IMR-90 (cell line): ENCODE results near the gene ARAP2. TPM values are rescaled to one million over a fixed set of nuclear protein-coding genes. Genes with fewer than 3 reads are reported as not detected.

Experiments used
- ATAC-seq: fragments of 200-7000 bp; cut with Tn5 transposase; 2 replicates; pipeline ENCODE4 v1.9.1; 2020; ENCODE audit warnings: low read depth, mild to moderate bottlenecking, moderate library complexity
- BruUV-seq: library from RNA; stranded (reverse); fragments of 400-500 nt; replicated peaks from 2 replicates; lab custom pipeline; 2021; lab: Mats Ljungman, UMichigan
- CTCF ChIA-PET: fragments of 300-600 bp; formaldehyde crosslinking; extraction: SDS; loops from one replicate; lab custom pipeline; 2021; ENCODE audit warnings: antibody characterized with exemption; lab: Yijun Ruan, JAX
- POLR2A ChIA-PET: fragments of 300-600 bp; sonication (Branson Sonifier 250); formaldehyde crosslinking; loops from one replicate; lab custom pipeline; 2022; ENCODE audit warnings: antibody characterized with exemption; ENCODE audit not compliant: unreplicated experiment; lab: Charles Lee
- DNase-seq: peaks from one replicate; pipeline ENCODE4 v3.0.0; 2013
- H2AFZ ChIP-seq: replicated peaks from 2 replicates; pipeline ENCODE3; 2013; ENCODE audit warnings: low read length, mild to moderate bottlenecking; ENCODE audit not compliant: poor library complexity
- H2AK5ac ChIP-seq: 2 replicates; pipeline ENCODE4 v1.6.1; 2013; ENCODE audit warnings: low read depth, low read length, inconsistent platforms
- H2AK9ac ChIP-seq: replicated peaks from 2 replicates; pipeline ENCODE3; 2013; ENCODE audit warnings: mild to moderate bottlenecking, low read depth, low read length, moderate library complexity; ENCODE audit not compliant: poor library complexity
- H2BK120ac ChIP-seq: 2 replicates; pipeline ENCODE4 v1.6.1; 2013; ENCODE audit warnings: low read depth, low read length, inconsistent platforms
- H2BK15ac ChIP-seq: 3 replicates; pipeline ENCODE4 v1.6.1; 2013; ENCODE audit warnings: low read depth, low read length, inconsistent platforms
- H2BK20ac ChIP-seq: 2 replicates; pipeline ENCODE4 v1.6.1; 2013; ENCODE audit warnings: low read depth, mild to moderate bottlenecking, inconsistent platforms, low read length, moderate library complexity
- H2BK5ac ChIP-seq: 2 replicates; pipeline ENCODE4 v1.6.1; 2013; ENCODE audit warnings: mild to moderate bottlenecking, low read depth, low read length, inconsistent platforms; ENCODE audit not compliant: poor library complexity, severe bottlenecking
- H3K14ac ChIP-seq: replicated peaks from 2 replicates; pipeline ENCODE4 v1.6.1; 2013; ENCODE audit warnings: low read depth, low read length, inconsistent platforms
- H3K18ac ChIP-seq: 2 replicates; pipeline ENCODE4 v1.6.1; 2013; ENCODE audit warnings: low read depth, low read length, control low read depth
- H3K23ac ChIP-seq: 2 replicates; pipeline ENCODE4 v1.6.1; 2013; ENCODE audit warnings: low read depth, low read length, inconsistent platforms
- H3K27ac ChIP-seq: 2 replicates; pipeline ENCODE4 v1.5.1; 2013; ENCODE audit warnings: mild to moderate bottlenecking, control low read depth, low read length; ENCODE audit not compliant: insufficient read depth
- H3K27me3 ChIP-seq: 2 replicates; pipeline ENCODE4 v1.6.1; 2013; ENCODE audit warnings: low read length; ENCODE audit not compliant: control insufficient read depth, insufficient read depth
- H3K36me3 ChIP-seq: 2 replicates; pipeline ENCODE4 v1.6.1; 2013; ENCODE audit warnings: low read length, mixed read lengths; ENCODE audit not compliant: control insufficient read depth, insufficient read depth
- H3K4ac ChIP-seq: 2 replicates; pipeline ENCODE4 v1.6.1; 2013; ENCODE audit warnings: low read depth, low read length, inconsistent platforms
- H3K4me1 ChIP-seq: 2 replicates; pipeline ENCODE4 v1.6.1; 2013; ENCODE audit warnings: low read length, mixed read lengths; ENCODE audit not compliant: control insufficient read depth, insufficient read depth
- H3K4me2 ChIP-seq: 2 replicates; pipeline ENCODE4 v1.6.1; 2013; ENCODE audit warnings: low read depth, mild to moderate bottlenecking, control low read depth, low read length, moderate library complexity
- H3K4me3 ChIP-seq: 2 replicates; pipeline ENCODE4 v1.5.1; 2013; ENCODE audit warnings: low read depth, mild to moderate bottlenecking, control low read depth, low read length, moderate library complexity; ENCODE audit not compliant: insufficient read depth
- H3K56ac ChIP-seq: 2 replicates; pipeline ENCODE4 v1.6.1; 2013; ENCODE audit warnings: low read length, inconsistent platforms; ENCODE audit not compliant: insufficient read depth; ENCODE audit errors: extremely low read depth
- H3K79me1 ChIP-seq, 2 experiments: 2 replicates each; pipeline ENCODE4 v1.6.1; 2013; ENCODE audit warnings: low read length in 2 of 2, inconsistent platforms in 1 of 2, low read depth in 1 of 2
- H3K9ac ChIP-seq: 2 replicates; pipeline ENCODE4 v1.6.1; 2013; ENCODE audit warnings: low read depth, low read length, control low read depth
- H3K9me1 ChIP-seq: 2 replicates; pipeline ENCODE4 v1.6.1; 2013; ENCODE audit warnings: low read length, inconsistent platforms; ENCODE audit not compliant: insufficient read depth
- H3K9me3 ChIP-seq: 2 replicates; pipeline ENCODE4 v1.6.1; 2013; ENCODE audit warnings: low read length; ENCODE audit not compliant: control insufficient read depth, insufficient read depth
- H4K20me1 ChIP-seq: 2 replicates; pipeline ENCODE4 v1.6.1; 2013; ENCODE audit warnings: low read length, inconsistent platforms; ENCODE audit not compliant: insufficient read depth
- H4K5ac ChIP-seq: 2 replicates; pipeline ENCODE4 v1.6.1; 2013; ENCODE audit warnings: mild to moderate bottlenecking, low read depth, low read length, control low read depth
- H4K8ac ChIP-seq, 2 experiments: 2 replicates each; pipeline ENCODE4 v1.6.1; 2013; ENCODE audit warnings: low read depth in 2 of 2, low read length in 2 of 2, control low read depth in 1 of 2, inconsistent platforms in 1 of 2
- H4K91ac ChIP-seq: 2 replicates; pipeline ENCODE4 v1.6.1; 2013; ENCODE audit warnings: low read depth, low read length, inconsistent platforms; ENCODE audit not compliant: insufficient read depth
- CEBPB ChIP-seq: IDR thresholded peaks from 2 replicates; pipeline ENCODE4 v1.6.1; 2012; ENCODE audit warnings: low read depth, low read length, improper control_type of control experiment
- CHD1 ChIP-seq: IDR thresholded peaks from 2 replicates; pipeline ENCODE4 v1.6.1; 2012; ENCODE audit warnings: low read depth, low read length, improper control_type of control experiment
- FOS ChIP-seq: fragments of 150-350 bp; IDR thresholded peaks from 2 replicates; pipeline ENCODE4 v1.6.1; 2016; ENCODE audit warnings: low read depth, low read length
- MAFK ChIP-seq: IDR thresholded peaks from 2 replicates; pipeline ENCODE4 v1.6.1; 2012; ENCODE audit warnings: low read depth, low read length, improper control_type of control experiment
- MAZ ChIP-seq: IDR thresholded peaks from 2 replicates; pipeline ENCODE4 v1.6.1; 2012; ENCODE audit warnings: low read depth, mild to moderate bottlenecking, low read length, improper control_type of control experiment, moderate library complexity, borderline replicate concordance
- MXI1 ChIP-seq: IDR thresholded peaks from 2 replicates; pipeline ENCODE4 v1.6.1; 2012; ENCODE audit warnings: low read depth, mild to moderate bottlenecking, low read length, moderate library complexity, borderline replicate concordance
- POLR2A ChIP-seq: IDR thresholded peaks from 2 replicates; pipeline ENCODE4 v1.6.1; 2012; ENCODE audit warnings: mild to moderate bottlenecking, low read depth, low read length
- RFX5 ChIP-seq: IDR thresholded peaks from 2 replicates; pipeline ENCODE4 v1.8.0; 2012; ENCODE audit warnings: low read depth, mild to moderate bottlenecking, low read length, moderate library complexity
- WGBS, 2 experiments: methylation state at CpG; one replicate each; pipeline versions ENCODE4 v1.1.5 to v1.1.7; 2013; ENCODE audit warnings: missing lambda C conversion rate in 2 of 2; ENCODE audit not compliant: insufficient read length in 1 of 2; ENCODE audit errors: extremely low coverage in 2 of 2; 5-methylcytosine and 5-hydroxymethylcytosine counted together
- dilution Hi-C: fragments of 300-500 bp; cut with HindIII; formaldehyde crosslinking; loops from one replicate; pipeline ENCODE4 v1.14.3; 2018; ENCODE audit warnings: low sequenced_read_pairs; ENCODE audit not compliant: unreplicated experiment
- in situ Hi-C: fragments of 300-500 bp; cut with MboI; formaldehyde crosslinking; loops from 3 replicates; pipeline ENCODE4 v1.14.3; 2019; ENCODE audit warnings: low sequenced_read_pairs, inconsistent platforms, mixed read lengths
- intact Hi-C: fragments of 100-400 bp; cut with micrococcal nuclease; formaldehyde crosslinking; loops from 2 replicates; pipeline ENCODE4 v1.10.0; 2022
- polyA plus RNA-seq, 3 experiments: library from polyadenylated mRNA; depleted of rRNA; stranded (reverse); fragments of >200 nt; gene quantifications; 2 replicates each; pipeline ENCODE4 v1.2.3, GENCODE V29; 2012; ENCODE audit warnings: low replicate concordance in 1 of 3
- total RNA-seq: library from RNA; depleted of rRNA; stranded (reverse); fragments of >200 nt; gene quantifications from 2 replicates; pipeline ENCODE4 v1.2.3, GENCODE V29; 2012
- TF ChIP-seq, protein P1 (sequence below): conservative IDR thresholded peaks from 2 replicates; pipeline ENCODE4 v1.5.1; 2012; ENCODE audit warnings: mild to moderate bottlenecking, low read depth, low read length, improper control_type of control experiment
- TF ChIP-seq, protein P2 (sequence below): fragments of 150-350 bp; IDR thresholded peaks from 2 replicates; pipeline ENCODE4 v1.6.1; 2016; ENCODE audit warnings: low read depth, mild to moderate bottlenecking, low read length, moderate library complexity, borderline replicate concordance
- TF ChIP-seq, protein P3 (sequence below): fragments of 150-350 bp; IDR thresholded peaks from 2 replicates; pipeline ENCODE4 v1.6.1; 2017; ENCODE audit warnings: mild to moderate bottlenecking, antibody characterized with exemption, low read length, low read depth

Gene ARAP2
- total and polyA plus RNA-seq, 2 of the 4 experiments (the other 2 are of a cell fraction), result 0.32 to 1.8 TPM

DNA sequence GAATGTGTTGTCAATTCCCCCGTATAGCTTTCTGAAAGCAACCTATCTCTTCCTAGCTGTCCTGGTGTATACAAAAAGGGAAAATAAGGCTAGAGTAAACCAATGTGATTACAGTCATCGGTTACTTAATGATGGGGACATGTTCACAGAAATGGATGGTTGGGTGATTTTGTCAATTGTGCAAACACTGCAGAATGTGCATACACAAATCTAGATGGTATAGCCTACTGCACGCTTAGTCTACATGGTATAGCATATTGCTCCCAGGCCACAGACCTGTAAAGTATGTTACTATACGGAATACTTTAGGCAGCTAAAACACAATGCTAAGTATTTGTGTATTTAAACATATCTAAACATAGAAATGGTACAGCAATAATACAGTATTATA lies 42.2 kb upstream of the ARAP2 start:
- Histone ChIP-seq H3K79me1 (no peaks in the 10 kb centered on the region), H4K20me1 (no peaks in the 10 kb centered on the region), H3K14ac (no peak overlapping the region), H2AK9ac (no peak overlapping the region), H3K9ac (no peak overlapping the region), H3K9me1 (no peaks in the 10 kb centered on the region), H3K27me3 (no peaks in the 10 kb centered on the region), H3K4ac (no peak overlapping the region), H2BK20ac (no peak overlapping the region), H4K8ac (no peak overlapping the region), H2BK15ac (no peak overlapping the region), H3K27ac (no peak overlapping the region), H3K4me1 (no peaks in the 10 kb centered on the region), H3K4me2 (no peak overlapping the region), H4K91ac (no peak overlapping the region), H2AK5ac (no peak overlapping the region), H3K36me3 (no peaks in the 10 kb centered on the region), H4K5ac (no peak overlapping the region), H3K56ac (no peak overlapping the region), H3K18ac (no peak overlapping the region), H3K23ac (no peak overlapping the region), H2BK5ac (no peak overlapping the region), H2BK120ac (no peak overlapping the region), H3K4me3 (no peak overlapping the region), H2AFZ (no peak overlapping the region), H3K9me3 (no peaks in the 10 kb centered on the region)
- DNase-seq, result no peak
- ATAC-seq, result no peak
- dilution Hi-C loops (no loop called here), intact Hi-C loops (no loop called here), in situ Hi-C loops (no loop called here)
- TF ChIP-seq RFX5, result no peak
- no peak for TF ChIP-seq CEBPB
- TF ChIP-seq MAZ, result no peak
- no peak for TF ChIP-seq FOS
- TF ChIP-seq CHD1, result no peak
- TF ChIP-seq, protein P1, sequence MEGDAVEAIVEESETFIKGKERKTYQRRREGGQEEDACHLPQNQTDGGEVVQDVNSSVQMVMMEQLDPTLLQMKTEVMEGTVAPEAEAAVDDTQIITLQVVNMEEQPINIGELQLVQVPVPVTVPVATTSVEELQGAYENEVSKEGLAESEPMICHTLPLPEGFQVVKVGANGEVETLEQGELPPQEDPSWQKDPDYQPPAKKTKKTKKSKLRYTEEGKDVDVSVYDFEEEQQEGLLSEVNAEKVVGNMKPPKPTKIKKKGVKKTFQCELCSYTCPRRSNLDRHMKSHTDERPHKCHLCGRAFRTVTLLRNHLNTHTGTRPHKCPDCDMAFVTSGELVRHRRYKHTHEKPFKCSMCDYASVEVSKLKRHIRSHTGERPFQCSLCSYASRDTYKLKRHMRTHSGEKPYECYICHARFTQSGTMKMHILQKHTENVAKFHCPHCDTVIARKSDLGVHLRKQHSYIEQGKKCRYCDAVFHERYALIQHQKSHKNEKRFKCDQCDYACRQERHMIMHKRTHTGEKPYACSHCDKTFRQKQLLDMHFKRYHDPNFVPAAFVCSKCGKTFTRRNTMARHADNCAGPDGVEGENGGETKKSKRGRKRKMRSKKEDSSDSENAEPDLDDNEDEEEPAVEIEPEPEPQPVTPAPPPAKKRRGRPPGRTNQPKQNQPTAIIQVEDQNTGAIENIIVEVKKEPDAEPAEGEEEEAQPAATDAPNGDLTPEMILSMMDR, result no peak
- no peak for TF ChIP-seq MAFK
- TF ChIP-seq POLR2A, result no peak
- TF ChIP-seq, protein P2, sequence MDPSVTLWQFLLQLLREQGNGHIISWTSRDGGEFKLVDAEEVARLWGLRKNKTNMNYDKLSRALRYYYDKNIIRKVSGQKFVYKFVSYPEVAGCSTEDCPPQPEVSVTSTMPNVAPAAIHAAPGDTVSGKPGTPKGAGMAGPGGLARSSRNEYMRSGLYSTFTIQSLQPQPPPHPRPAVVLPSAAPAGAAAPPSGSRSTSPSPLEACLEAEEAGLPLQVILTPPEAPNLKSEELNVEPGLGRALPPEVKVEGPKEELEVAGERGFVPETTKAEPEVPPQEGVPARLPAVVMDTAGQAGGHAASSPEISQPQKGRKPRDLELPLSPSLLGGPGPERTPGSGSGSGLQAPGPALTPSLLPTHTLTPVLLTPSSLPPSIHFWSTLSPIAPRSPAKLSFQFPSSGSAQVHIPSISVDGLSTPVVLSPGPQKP, result no peak
- no peak for TF ChIP-seq MXI1
- TF ChIP-seq, protein P3, sequence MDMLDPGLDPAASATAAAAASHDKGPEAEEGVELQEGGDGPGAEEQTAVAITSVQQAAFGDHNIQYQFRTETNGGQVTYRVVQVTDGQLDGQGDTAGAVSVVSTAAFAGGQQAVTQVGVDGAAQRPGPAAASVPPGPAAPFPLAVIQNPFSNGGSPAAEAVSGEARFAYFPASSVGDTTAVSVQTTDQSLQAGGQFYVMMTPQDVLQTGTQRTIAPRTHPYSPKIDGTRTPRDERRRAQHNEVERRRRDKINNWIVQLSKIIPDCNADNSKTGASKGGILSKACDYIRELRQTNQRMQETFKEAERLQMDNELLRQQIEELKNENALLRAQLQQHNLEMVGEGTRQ, result no peak
- CTCF ChIA-PET, result no interaction called here
- WGBS, 2 experiments, result no CpG with 5 or more reads among the region's 4 CpGs
- POLR2A ChIA-PET, result no interaction called here
- BruUV-seq, result no TSS peak
